ENCODE results near the gene ARHGAP4.
A peak's percentile ranks its signal among the peaks of the same experiment; 100 is the strongest.

The ARHGAP4 gene

GRCh38 chrX:153954558-153955227 is 28.6 kb upstream of the ARHGAP4 start:
- Mint-ChIP-seq H3K4me1 (peaks cover 22% of the 10 kb centered on the region), H3K9me3 (no peaks in the 10 kb centered on the region), H3K36me3 (ENCODE audit: low read depth) (peaks cover 40% of the 10 kb centered on the region), H3K27me3 (ENCODE audit: low read depth, poor library complexity) (no peaks in the 10 kb centered on the region), H3K4me3 (no peak overlapping the region), H3K27ac (no peak overlapping the region)
- no peak for DNase-seq
- no peak for TF ChIP-seq CTCF (IDR thresholded peaks at IDR 0.05)

- Mint-ChIP-seq H3K27ac (peak overlapping the region; percentile 72), H3K9me3 (no peaks in the 10 kb centered on the region), H3K4me1 (peaks cover 29% of the 10 kb centered on the region), H3K36me3 (ENCODE audit: low read depth) (peaks cover 44% of the 10 kb centered on the region), H3K4me3 (no peak overlapping the region), H3K27me3 (ENCODE audit: low read depth, poor library complexity) (no peaks in the 10 kb centered on the region)
- TF ChIP-seq CTCF (IDR thresholded peaks at IDR 0.05): no peak
- DNase-seq: no peak
Observed at GRCh38 chrX:153953892-153954557, 28.0 kb upstream of the ARHGAP4 start.

GRCh38 chrX:153953342-153953830 is 27.3 kb upstream of the ARHGAP4 start:
- Mint-ChIP-seq H3K9me3 (no peaks in the 10 kb centered on the region), H3K27ac (no peak overlapping the region), H3K4me1 (peaks cover 36% of the 10 kb centered on the region), H3K36me3 (ENCODE audit: low read depth) (peaks cover 50% of the 10 kb centered on the region), H3K4me3 (no peak overlapping the region), H3K27me3 (ENCODE audit: low read depth, poor library complexity) (no peaks in the 10 kb centered on the region)
- peak; percentile 100 for TF ChIP-seq CTCF (IDR thresholded peaks at IDR 0.05)
- peak; percentile 90 for DNase-seq

GRCh38 chrX:153952373-153953026 is 26.4 kb upstream of the ARHGAP4 start:
- Mint-ChIP-seq H3K27ac (no peak overlapping the region), H3K4me3 (no peak overlapping the region), H3K36me3 (ENCODE audit: low read depth) (peaks cover 57% of the 10 kb centered on the region), H3K4me1 (peaks cover 44% of the 10 kb centered on the region), H3K9me3 (no peaks in the 10 kb centered on the region), H3K27me3 (ENCODE audit: low read depth, poor library complexity) (peaks cover under 1% of the 10 kb centered on the region)
- no peak for DNase-seq
- no peak for TF ChIP-seq CTCF (IDR thresholded peaks at IDR 0.05)

- DNase-seq: no peak
- Mint-ChIP-seq H3K4me3 (no peak overlapping the region), H3K4me1 (peaks cover 48% of the 10 kb centered on the region), H3K36me3 (ENCODE audit: low read depth) (peaks cover 60% of the 10 kb centered on the region), H3K27ac (no peak overlapping the region), H3K27me3 (ENCODE audit: low read depth, poor library complexity) (peaks cover 3% of the 10 kb centered on the region), H3K9me3 (no peaks in the 10 kb centered on the region)
- TF ChIP-seq CTCF (IDR thresholded peaks at IDR 0.05): no peak
Observed at GRCh38 chrX:153951683-153952372, 25.8 kb upstream of the ARHGAP4 start.

Data from nephron progenitor cell (in vitro differentiated cells).